B cell (primary cell): Measurements from ENCODE around the gene SLC15A5.

ENCODE experiments used
- EZH2 ChIP-seq: IDR thresholded peaks from 2 replicates; pipeline ENCODE4 v1.6.1; 2012; ENCODE audit warnings: borderline replicate concordance, low read depth, mild to moderate bottlenecking, moderate library complexity, low read length; ENCODE audit not compliant: insufficient read depth, poor library complexity, severe bottlenecking
- TF ChIP-seq, protein P1 (sequence below): fragments of 200-600 bp; IDR thresholded peaks from one replicate; pipeline ENCODE4 v1.8.0; 2022; ENCODE audit warnings: antibody characterized with exemption, mild to moderate bottlenecking

DNA sequence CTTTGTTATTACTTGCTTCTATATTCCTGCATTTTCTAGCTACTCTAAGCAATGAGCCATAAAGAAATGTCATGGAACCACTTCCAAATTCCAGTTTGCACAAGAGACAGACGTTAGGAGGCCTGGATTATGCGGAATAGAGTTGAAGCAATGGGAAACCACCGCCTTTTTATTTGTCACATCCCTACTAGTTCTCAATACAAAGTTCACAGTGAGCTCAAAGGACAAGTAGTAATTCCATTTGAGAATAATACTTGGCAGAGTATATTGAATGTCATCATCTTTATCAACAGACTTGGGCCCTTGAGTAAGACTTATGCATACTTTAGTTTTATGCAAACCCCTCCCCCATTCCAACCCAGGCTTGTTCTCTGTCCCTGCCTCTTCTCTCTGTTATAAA lies 3.7 kb upstream of the SLC15A5 start:
- TF ChIP-seq, protein P1, sequence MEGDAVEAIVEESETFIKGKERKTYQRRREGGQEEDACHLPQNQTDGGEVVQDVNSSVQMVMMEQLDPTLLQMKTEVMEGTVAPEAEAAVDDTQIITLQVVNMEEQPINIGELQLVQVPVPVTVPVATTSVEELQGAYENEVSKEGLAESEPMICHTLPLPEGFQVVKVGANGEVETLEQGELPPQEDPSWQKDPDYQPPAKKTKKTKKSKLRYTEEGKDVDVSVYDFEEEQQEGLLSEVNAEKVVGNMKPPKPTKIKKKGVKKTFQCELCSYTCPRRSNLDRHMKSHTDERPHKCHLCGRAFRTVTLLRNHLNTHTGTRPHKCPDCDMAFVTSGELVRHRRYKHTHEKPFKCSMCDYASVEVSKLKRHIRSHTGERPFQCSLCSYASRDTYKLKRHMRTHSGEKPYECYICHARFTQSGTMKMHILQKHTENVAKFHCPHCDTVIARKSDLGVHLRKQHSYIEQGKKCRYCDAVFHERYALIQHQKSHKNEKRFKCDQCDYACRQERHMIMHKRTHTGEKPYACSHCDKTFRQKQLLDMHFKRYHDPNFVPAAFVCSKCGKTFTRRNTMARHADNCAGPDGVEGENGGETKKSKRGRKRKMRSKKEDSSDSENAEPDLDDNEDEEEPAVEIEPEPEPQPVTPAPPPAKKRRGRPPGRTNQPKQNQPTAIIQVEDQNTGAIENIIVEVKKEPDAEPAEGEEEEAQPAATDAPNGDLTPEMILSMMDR, result no peak
- TF ChIP-seq EZH2, result no peak
